Smooth muscle cell (in vitro differentiated cells): ENCODE measurements around the gene GNPAT. TPM values are rescaled to one million over a fixed set of nuclear protein-coding genes. Genes with fewer than 3 reads are reported as not detected.
A peak's percentile ranks its signal among the peaks of the same experiment; 100 is the strongest.

ENCODE experiments used
- DNase-seq: peaks from one replicate; lab custom pipeline; 2025; ENCODE audit not compliant: unreplicated experiment; lab: John Stamatoyannopoulos, UW
- H2AFZ ChIP-seq: fragments of 200-600 bp; sonication (generic); 2 replicates; pipeline ENCODE4 v1.6.0; 2016; ENCODE audit warnings: antibody characterized with exemption, low read depth, mild to moderate bottlenecking
- H3F3A ChIP-seq: fragments of 200-600 bp; sonication (generic); 2 replicates; pipeline ENCODE4 v1.6.0; 2017; ENCODE audit warnings: antibody characterized with exemption, low read depth
- H3K27ac ChIP-seq: fragments of 200-600 bp; sonication (generic); 2 replicates; pipeline ENCODE4 v1.5.1; 2016; ENCODE audit warnings: low read depth, mild to moderate bottlenecking
- H3K27me3 ChIP-seq: fragments of 200-600 bp; sonication (generic); 2 replicates; pipeline ENCODE4 v1.6.1; 2016; ENCODE audit warnings: low read depth, mild to moderate bottlenecking
- H3K36me3 ChIP-seq: fragments of 200-600 bp; sonication (generic); 2 replicates; pipeline ENCODE4 v1.5.1; 2016; ENCODE audit warnings: low read depth
- H3K4me1 ChIP-seq: fragments of 200-600 bp; sonication (generic); 2 replicates; pipeline ENCODE4 v1.5.1; 2016; ENCODE audit warnings: low read depth
- H3K4me2 ChIP-seq: fragments of 200-600 bp; sonication (generic); 2 replicates; pipeline ENCODE4 v1.6.0; 2016; ENCODE audit warnings: mild to moderate bottlenecking
- H3K4me3 ChIP-seq: fragments of 200-600 bp; sonication (generic); 2 replicates; pipeline ENCODE4 v1.5.1; 2016; ENCODE audit warnings: mild to moderate bottlenecking
- H3K79me2 ChIP-seq: fragments of 200-600 bp; sonication (generic); 2 replicates; pipeline ENCODE4 v1.6.0; 2016; ENCODE audit warnings: low read depth, mild to moderate bottlenecking
- H3K9ac ChIP-seq: fragments of 200-600 bp; sonication (generic); 2 replicates; pipeline ENCODE4 v1.6.0; 2016; ENCODE audit warnings: low read depth
- H3K9me3 ChIP-seq: fragments of 200-600 bp; sonication (generic); replicated peaks from 2 replicates; pipeline ENCODE4 v1.5.1; 2016; ENCODE audit warnings: low read depth
- H4K20me1 ChIP-seq: fragments of 200-600 bp; sonication (generic); 2 replicates; pipeline ENCODE4 v1.6.0; 2016; ENCODE audit warnings: low read depth
- CTCF ChIP-seq: fragments of 200-600 bp; sonication (generic); IDR thresholded peaks from 2 replicates; pipeline ENCODE4 v1.5.1; 2017; ENCODE audit warnings: borderline replicate concordance, mild to moderate bottlenecking, antibody characterized with exemption; ENCODE audit not compliant: insufficient read depth, poor library complexity, severe bottlenecking
- WGBS: methylation state at CpG from one replicate; pipeline ENCODE4 v1.1.7; 2016; ENCODE audit warnings: low lambda C conversion rate; 5-methylcytosine and 5-hydroxymethylcytosine counted together
- polyA plus RNA-seq: library from polyadenylated mRNA; unstranded; fragments of >200 nt; fragmentation: Nextera tagmentation; extraction: Ambion mirVana; gene quantifications from 2 replicates; pipeline ENCODE4 v1.2.1, GENCODE V29; 2016
- total RNA-seq: library from RNA; depleted of rRNA; stranded (reverse); fragments of >200 nt; gene quantifications from 2 replicates; pipeline ENCODE4 v1.2.3, GENCODE V29; 2014

Gene GNPAT
- total and polyA plus RNA-seq, 2 experiments from 2014 or later, result 43.9 to 45.8 TPM

GRCh38 chr1:231311720-231312431 lies 70.9 kb downstream of the GNPAT start:
- TF ChIP-seq CTCF, result no peak
- no peak overlapping the region for H2AFZ ChIP-seq
- H3K36me3 ChIP-seq, result no peaks in the 10 kb centered on the region
- H3K9me3 ChIP-seq, result no peaks in the 10 kb centered on the region
- no peaks in the 10 kb centered on the region for H3K4me1 ChIP-seq
- no peak overlapping the region for H3K4me3 ChIP-seq
- no peak overlapping the region for H3K4me2 ChIP-seq
- no peaks in the 10 kb centered on the region for H3K79me2 ChIP-seq
- 84% methylated on average over 8 of the region's 8 CpGs for WGBS
- H4K20me1 ChIP-seq, result no peaks in the 10 kb centered on the region
- H3K9ac ChIP-seq, result no peak overlapping the region
- H3K27me3 ChIP-seq, result no peaks in the 10 kb centered on the region
- no peak overlapping the region for H3K27ac ChIP-seq
- no peaks in the 10 kb centered on the region for H3F3A ChIP-seq
- no peak for DNase-seq

DNA sequence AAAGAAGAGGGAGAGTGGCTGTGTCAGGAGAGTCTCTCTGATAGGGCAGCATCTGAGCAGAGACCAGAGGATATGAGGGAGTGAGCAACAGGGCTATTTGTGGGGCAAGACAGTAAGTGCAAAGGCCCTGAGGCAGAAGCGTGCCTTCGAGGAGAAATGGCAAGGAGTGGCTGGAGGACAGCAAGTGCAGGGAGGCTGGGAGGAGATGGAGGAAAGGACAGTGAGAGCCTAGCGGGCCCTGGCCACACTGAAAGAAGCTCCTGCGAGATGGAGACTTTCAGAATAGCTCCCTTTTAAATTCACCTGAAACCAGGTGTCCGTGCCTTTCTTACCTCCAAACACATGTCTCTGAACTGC lies 71.4 kb downstream of the GNPAT start:
- H3K4me1 ChIP-seq, result no peaks in the 10 kb centered on the region
- H3K36me3 ChIP-seq, result no peaks in the 10 kb centered on the region
- no peak for DNase-seq
- no peaks in the 10 kb centered on the region for H3K27me3 ChIP-seq
- no peaks in the 10 kb centered on the region for H3K9me3 ChIP-seq
- no peaks in the 10 kb centered on the region for H3K79me2 ChIP-seq
- no peaks in the 10 kb centered on the region for H4K20me1 ChIP-seq
- TF ChIP-seq CTCF, result no peak
- 91% methylated on average over 5 of the region's 5 CpGs for WGBS
- no peak overlapping the region for H3K4me2 ChIP-seq
- no peak overlapping the region for H3K27ac ChIP-seq
- H2AFZ ChIP-seq, result no peak overlapping the region
- H3F3A ChIP-seq, result no peaks in the 10 kb centered on the region
- no peak overlapping the region for H3K4me3 ChIP-seq
- H3K9ac ChIP-seq, result no peak overlapping the region

GRCh38 chr1:231313661-231314060 lies 72.6 kb downstream of the GNPAT start:
- DNase-seq, result no peak
- no peaks in the 10 kb centered on the region for H3K27me3 ChIP-seq
- H3K27ac ChIP-seq, result no peak overlapping the region
- 91% methylated on average over 4 of the region's 4 CpGs for WGBS
- H3K79me2 ChIP-seq, result no peaks in the 10 kb centered on the region
- no peak overlapping the region for H3K4me3 ChIP-seq
- H4K20me1 ChIP-seq, result no peaks in the 10 kb centered on the region
- H3K9ac ChIP-seq, result no peak overlapping the region
- no peaks in the 10 kb centered on the region for H3F3A ChIP-seq
- H3K4me1 ChIP-seq, result no peaks in the 10 kb centered on the region
- no peaks in the 10 kb centered on the region for H3K36me3 ChIP-seq
- TF ChIP-seq CTCF, result no peak
- no peaks in the 10 kb centered on the region for H3K9me3 ChIP-seq
- no peak overlapping the region for H3K4me2 ChIP-seq
- H2AFZ ChIP-seq, result no peak overlapping the region

GRCh38 chr1:231315887-231316286 lies 74.9 kb downstream of the GNPAT start:
- H3F3A ChIP-seq, result no peaks in the 10 kb centered on the region
- no peaks in the 10 kb centered on the region for H3K4me1 ChIP-seq
- no peaks in the 10 kb centered on the region for H4K20me1 ChIP-seq
- H2AFZ ChIP-seq, result no peak overlapping the region
- no peak overlapping the region for H3K9ac ChIP-seq
- no peak for DNase-seq
- H3K4me2 ChIP-seq, result no peak overlapping the region
- no peaks in the 10 kb centered on the region for H3K79me2 ChIP-seq
- H3K27me3 ChIP-seq, result no peaks in the 10 kb centered on the region
- WGBS, result 35% methylated on average over 11 of the region's 11 CpGs
- H3K9me3 ChIP-seq, result no peaks in the 10 kb centered on the region
- no peaks in the 10 kb centered on the region for H3K36me3 ChIP-seq
- H3K4me3 ChIP-seq, result no peak overlapping the region
- TF ChIP-seq CTCF, result peak; percentile 41
- H3K27ac ChIP-seq, result no peak overlapping the region
